ENCODE measurements around the gene IGFLR1. TPM values are rescaled to one million over a fixed set of nuclear protein-coding genes. Genes with fewer than 3 reads are reported as not detected.
"Not testable (repeated sequence)": the region's sequence is repeated elsewhere in the genome, so short reads cannot be mapped to it uniquely, and the experiment has no call there.

IGFLR1 gene
- total RNA-seq, 6 experiments from 2014 or later: 0.76 to 2.8 (median 1.4) TPM

- Mint-ChIP-seq H3K4me3 (peak within 1 kb of the TSS; percentile 88), H3K9me3 (no peaks in the 10 kb centered on the region), H3K27ac (peak within 1 kb of the TSS; percentile 36), H3K36me3 (ENCODE audit: low read depth) (no peaks in the 10 kb centered on the region), H3K27me3 (ENCODE audit: insufficient read depth) (no peaks in the 10 kb centered on the region; the same call in 1 of the 2 replicates), H3K4me1 (ENCODE audit: low read depth) (peaks cover 22% of the 10 kb centered on the region)
- no peak for TF ChIP-seq CTCF (IDR thresholded peaks at IDR 0.05)
- DNase-seq: peak; percentile 95
These were observed 33.2 kb upstream of the IGFLR1 start, which contains the start of gene ARHGAP33 for GRCh38 chr19:35775298-35776101. TSS of gene ARHGAP33 (plus strand) at chr19:35775564. CDS start at chr19:35775659, 95 bp downstream.

DNA sequence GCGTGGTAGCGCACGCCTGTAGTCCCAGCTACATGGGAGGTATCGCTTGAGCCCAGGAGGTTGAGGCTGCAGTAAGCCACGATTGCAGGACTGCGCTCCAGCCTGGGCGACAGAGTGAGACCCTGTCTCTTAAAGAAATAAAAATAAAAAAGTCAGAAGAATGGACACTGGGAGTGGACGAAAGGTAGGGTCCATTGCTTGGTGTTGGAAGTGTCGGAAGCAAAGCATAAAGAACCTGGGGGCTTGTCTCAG is 32.7 kb upstream of the IGFLR1 start:
- H3K27ac Mint-ChIP-seq: no peak overlapping the region
- DNase-seq: no peak
- H3K27me3 Mint-ChIP-seq (ENCODE audit: insufficient read depth): no peaks in the 10 kb centered on the region; the same call in 1 of the 2 replicates
- H3K4me1 Mint-ChIP-seq (ENCODE audit: low read depth): peaks cover 22% of the 10 kb centered on the region
- H3K36me3 Mint-ChIP-seq (ENCODE audit: low read depth): no peaks in the 10 kb centered on the region; the same call in 1 of the 2 replicates
- H3K9me3 Mint-ChIP-seq: no peaks in the 10 kb centered on the region
- H3K4me3 Mint-ChIP-seq: peak overlapping the region; percentile 88
- no peak for TF ChIP-seq CTCF (IDR thresholded peaks at IDR 0.05)

GRCh38 chr19:35774274-35775045 is 32.2 kb upstream of the IGFLR1 start:
- Mint-ChIP-seq H3K36me3 (ENCODE audit: low read depth) (no peaks in the 10 kb centered on the region; the same call in 1 of the 2 replicates), H3K27ac (no peak overlapping the region), H3K9me3 (no peaks in the 10 kb centered on the region), H3K4me3 (peak overlapping the region; percentile 88), H3K4me1 (ENCODE audit: low read depth) (peaks cover 22% of the 10 kb centered on the region), H3K27me3 (ENCODE audit: insufficient read depth) (no peaks in the 10 kb centered on the region; the same call in none of the 2 replicates)
- no peak for DNase-seq
- no peak for TF ChIP-seq CTCF (IDR thresholded peaks at IDR 0.05)

DNA sequence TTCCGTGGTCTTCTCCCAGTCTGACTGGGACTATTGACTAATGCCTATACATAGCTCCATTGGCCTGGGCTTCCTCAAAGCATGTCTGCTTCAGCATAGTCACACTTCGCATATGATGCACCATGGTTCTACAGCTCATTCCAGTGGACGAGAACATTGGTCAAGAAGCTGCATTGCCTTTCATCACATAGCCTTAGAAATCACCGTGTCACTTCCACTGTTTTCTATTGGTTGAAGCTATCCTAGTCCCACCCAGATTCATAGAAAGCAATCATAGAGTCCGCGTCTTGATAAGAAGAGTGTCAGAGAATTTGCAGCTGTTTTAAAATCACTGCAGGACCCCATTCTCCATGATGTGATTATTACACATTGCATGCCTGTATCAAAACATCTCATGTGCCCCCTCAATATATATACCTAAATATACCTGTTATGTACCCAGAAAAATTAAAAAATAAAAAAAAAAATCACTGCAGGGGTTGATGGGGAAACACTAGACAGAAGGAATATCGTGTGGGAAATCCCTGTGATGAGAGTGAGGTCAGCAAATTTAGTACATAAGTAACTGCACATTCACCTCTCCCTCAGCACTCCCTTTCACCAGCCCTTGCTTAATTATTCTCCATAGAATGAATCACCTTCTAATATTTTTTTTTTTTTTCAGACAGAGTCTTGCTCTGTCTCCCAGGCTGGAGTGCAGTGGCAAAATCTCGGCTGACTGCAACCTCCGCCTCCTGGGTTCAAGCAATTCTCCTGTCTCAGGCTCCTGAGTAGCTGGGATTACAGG is 31.0 kb upstream of the IGFLR1 start:
- no peak for DNase-seq
- TF ChIP-seq CTCF (IDR thresholded peaks at IDR 0.05): no peak
- H3K4me1 Mint-ChIP-seq (ENCODE audit: low read depth): peaks cover 22% of the 10 kb centered on the region
- H3K4me3 Mint-ChIP-seq: no peak overlapping the region
- H3K27ac Mint-ChIP-seq: no peak overlapping the region
- peaks cover 2% of the 10 kb centered on the region for H3K27me3 Mint-ChIP-seq (ENCODE audit: insufficient read depth)
- no peaks in the 10 kb centered on the region for H3K9me3 Mint-ChIP-seq
- H3K36me3 Mint-ChIP-seq (ENCODE audit: low read depth): peaks cover 7% of the 10 kb centered on the region

- DNase-seq; H3K4me3 Mint-ChIP-seq; H3K36me3 Mint-ChIP-seq (ENCODE audit: low read depth); H3K9me3 Mint-ChIP-seq; H3K27ac Mint-ChIP-seq; H3K27me3 Mint-ChIP-seq (ENCODE audit: insufficient read depth): not testable (repeated sequence)
- H3K4me1 Mint-ChIP-seq (ENCODE audit: low read depth): peaks cover 22% of the 10 kb centered on the region
These were observed 30.1 kb upstream of the IGFLR1 start for GRCh38 chr19:35772362-35772761.
